Cardiac fibroblast (primary cell): Measurements from ENCODE around the gene GFAP.
A peak's percentile ranks its signal among the peaks of the same experiment; 100 is the strongest.

Experiments used
- DNase-seq, 2 donors: peaks; one replicate each; pipeline versions ENCODE4 v3.0.0 to v3.0.0-alpha.2; 2010; ENCODE audit warnings: low read depth in 2 of 2
- H3K4me3 ChIP-seq, 2 donors: replicated peaks in 1 of 2; 1 replicate in 1 of 2; 2 replicates in 1 of 2; pipeline ENCODE4 v1.5.1; 2011; ENCODE audit warnings: low read depth in 2 of 2, low read length in 2 of 2, mild to moderate bottlenecking in 2 of 2, moderate library complexity in 1 of 2
- TF ChIP-seq, protein P1 (sequence below): IDR thresholded peaks from one replicate; pipeline ENCODE4 v1.5.1; 2011; ENCODE audit warnings: low read depth, mild to moderate bottlenecking, low read length, inconsistent platforms

Gene GFAP

DNA sequence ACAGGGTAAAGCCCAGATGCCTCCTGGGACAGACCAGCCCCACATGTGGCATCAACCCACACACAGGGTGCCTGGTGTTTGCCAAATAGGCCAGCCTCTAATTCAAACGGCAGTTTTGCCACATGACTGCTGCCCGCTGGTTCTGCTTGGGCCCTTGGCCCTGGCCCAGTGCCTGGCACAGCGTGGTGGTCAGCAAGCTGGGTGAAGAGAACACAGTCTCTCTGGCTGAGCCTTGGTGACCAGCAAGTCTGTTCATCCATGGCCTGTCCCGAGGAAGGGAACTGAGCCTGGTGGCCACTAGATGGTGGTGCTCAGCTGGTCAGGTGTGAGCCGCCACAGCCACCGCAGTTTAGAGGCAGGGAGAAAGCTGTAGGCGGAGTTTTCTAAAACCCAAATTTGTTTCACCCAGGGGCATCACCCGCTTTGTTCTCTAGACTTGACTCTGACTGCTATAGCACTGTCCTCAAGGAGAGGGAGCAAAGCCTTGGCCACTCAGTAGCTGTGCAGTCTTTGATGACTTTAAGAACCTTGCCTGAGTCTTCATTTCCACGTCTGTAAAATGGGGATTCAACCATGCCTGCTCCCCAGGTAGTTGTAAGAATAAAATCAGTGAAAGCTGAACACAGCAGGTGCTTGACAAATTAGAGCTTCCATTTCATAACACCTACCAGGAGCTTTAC, 4.7 kb upstream of the GFAP start:
- H3K4me3 ChIP-seq = no peak overlapping the region
- DNase-seq = peak; percentile 87 to 90
- TF ChIP-seq, protein P1, sequence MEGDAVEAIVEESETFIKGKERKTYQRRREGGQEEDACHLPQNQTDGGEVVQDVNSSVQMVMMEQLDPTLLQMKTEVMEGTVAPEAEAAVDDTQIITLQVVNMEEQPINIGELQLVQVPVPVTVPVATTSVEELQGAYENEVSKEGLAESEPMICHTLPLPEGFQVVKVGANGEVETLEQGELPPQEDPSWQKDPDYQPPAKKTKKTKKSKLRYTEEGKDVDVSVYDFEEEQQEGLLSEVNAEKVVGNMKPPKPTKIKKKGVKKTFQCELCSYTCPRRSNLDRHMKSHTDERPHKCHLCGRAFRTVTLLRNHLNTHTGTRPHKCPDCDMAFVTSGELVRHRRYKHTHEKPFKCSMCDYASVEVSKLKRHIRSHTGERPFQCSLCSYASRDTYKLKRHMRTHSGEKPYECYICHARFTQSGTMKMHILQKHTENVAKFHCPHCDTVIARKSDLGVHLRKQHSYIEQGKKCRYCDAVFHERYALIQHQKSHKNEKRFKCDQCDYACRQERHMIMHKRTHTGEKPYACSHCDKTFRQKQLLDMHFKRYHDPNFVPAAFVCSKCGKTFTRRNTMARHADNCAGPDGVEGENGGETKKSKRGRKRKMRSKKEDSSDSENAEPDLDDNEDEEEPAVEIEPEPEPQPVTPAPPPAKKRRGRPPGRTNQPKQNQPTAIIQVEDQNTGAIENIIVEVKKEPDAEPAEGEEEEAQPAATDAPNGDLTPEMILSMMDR = peak; percentile 87

DNA sequence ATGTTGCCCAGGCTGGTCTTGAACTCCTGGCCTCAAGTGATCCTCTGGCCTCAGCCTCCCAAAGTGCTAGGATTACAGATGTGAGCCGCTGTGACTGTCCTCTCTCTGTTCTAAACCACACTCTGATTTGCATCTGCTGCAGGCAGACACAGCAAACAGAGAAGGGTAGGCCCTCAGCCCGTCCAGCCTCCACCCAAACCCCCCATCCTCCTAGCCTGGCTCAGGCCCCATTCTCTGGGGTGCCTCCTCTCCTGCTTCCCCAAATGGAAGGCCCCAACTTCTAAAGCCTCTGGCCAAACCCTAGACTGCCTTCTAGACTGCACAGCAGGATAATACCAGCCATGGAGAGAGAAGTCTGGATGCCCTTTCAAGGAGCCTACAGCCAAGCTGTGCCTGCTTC, 4.1 kb upstream of the GFAP start:
- TF ChIP-seq, protein P1 = no peak
- no peak overlapping the region for H3K4me3 ChIP-seq
- DNase-seq = no peak

DNA sequence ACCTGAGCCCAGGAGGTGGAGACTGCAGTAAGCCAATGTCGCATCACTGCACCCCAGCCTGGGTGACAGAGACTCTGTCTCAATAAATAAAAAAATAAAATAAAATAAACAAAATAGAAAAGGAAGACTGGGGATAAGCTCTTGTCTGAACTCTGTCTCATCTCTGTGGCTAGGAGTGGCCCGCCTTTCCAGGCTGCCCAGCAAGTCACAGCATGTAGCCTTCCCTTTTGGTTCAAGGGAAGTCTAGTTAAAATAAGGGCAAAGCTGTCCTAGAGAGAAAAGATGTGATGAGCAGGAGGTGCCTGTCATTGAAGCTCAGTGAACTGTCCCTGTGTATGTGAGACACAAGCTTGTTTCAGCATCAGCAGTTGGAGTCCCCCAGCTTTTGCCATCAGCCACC, 2.7 kb upstream of the GFAP start:
- H3K4me3 ChIP-seq = no peak overlapping the region
- DNase-seq = no peak
- TF ChIP-seq, protein P1 = no peak

DNA sequence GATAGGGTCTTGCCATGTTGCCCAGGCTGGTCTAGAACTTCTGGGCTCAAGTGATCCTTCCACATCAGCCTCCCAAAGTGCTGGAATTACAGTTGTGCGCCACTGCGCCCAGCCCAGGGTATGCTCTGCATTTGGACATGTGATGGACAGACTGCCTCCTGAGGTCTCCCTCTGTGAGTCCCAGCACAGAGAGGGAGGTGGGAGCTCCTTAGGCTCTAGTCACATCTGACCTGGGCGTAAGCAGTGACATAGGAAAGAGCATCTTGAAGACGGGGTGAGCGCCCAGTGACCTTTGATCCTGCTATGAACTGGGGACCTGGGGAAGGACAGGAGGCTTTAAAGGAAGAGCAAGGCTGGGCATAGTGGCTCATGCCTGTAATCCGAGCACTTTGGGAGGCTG, 2.2 kb upstream of the GFAP start:
- no peak for DNase-seq
- TF ChIP-seq, protein P1 = no peak
- no peak overlapping the region for H3K4me3 ChIP-seq

DNA sequence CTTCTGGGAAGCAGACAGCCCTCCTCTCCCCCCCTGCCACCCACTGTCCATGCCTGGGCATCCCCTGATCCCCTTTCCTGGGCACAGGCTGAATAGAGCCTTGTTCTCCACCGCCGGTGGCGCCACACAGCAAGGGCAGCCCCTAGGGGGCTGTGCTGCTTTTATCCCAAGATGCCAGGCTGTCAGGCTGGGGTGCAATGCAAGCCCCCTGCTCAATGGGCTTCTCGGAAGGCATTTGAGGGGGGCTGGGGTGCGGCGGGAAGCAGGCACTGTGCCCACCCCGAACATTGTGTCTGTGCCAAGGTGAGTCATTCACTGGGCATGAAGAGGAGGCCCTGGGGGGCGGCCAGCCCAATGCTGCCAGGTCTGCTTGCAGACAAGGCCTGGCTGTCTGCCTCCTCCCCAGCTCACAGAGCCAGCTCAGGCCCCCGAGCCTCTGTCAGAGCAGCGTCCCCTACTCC, 1.5 kb upstream of the GFAP start:
- peak in 1 of 2 donors; percentile 83 for DNase-seq
- no peak overlapping the region for H3K4me3 ChIP-seq
- TF ChIP-seq, protein P1 = no peak

DNA sequence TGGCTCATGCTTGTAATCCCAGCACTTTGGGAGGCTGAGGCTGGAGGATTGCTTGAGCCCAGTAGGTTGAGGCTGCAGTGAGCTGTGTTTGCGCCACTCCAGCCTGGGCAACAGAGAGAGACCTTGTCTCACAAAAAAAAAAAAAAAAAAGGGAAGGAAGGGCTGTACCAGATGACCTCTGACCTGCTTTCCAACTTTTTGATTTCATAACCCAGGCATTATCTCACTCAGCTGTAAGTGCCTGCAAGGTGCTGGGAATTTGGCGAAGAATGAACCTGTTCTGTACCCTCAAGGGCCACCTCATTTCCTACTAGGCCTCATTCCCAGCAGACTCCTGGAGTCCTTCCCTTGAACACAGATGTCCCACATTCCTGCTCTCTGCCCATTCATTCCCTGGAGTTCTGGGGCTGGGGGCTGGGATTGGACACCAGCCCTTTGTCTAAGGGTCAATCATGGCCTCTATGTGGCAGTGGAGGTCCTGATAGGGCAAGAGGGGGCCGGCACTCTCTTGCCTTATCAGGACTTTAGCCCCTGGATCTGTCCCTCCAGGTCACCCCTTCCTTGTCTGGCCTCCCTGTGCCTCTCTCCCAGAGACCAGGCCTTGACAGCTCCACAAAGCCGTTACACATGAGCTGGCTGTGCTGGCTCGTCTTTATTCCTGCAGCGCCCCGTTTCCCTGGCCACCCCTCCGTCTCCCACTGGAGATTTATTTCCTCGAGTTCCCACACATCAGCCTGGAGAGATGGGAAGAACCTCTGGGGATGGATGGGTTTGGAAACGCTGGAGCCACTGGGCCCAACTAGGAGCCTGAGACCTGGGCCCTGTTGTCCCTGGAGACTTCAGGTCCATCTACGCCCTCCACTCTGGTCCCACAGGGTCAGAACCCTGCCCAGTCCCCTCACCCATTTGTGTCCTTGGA, 821 bp upstream of the GFAP start:
- H3K4me3 ChIP-seq = no peak overlapping the region
- DNase-seq = peak in 1 of 2 donors; percentile 31
- TF ChIP-seq, protein P1 = no peak
